Thoracic aorta (tissue), 2 donors: Measurements from ENCODE around the gene ADARB2. TPM values are rescaled to one million over a fixed set of nuclear protein-coding genes. Genes with fewer than 3 reads are reported as not detected.

Source experiments
- ATAC-seq: fragments of 150-250 bp; one replicate; pipeline ENCODE4 v1.8.0; 2017; ENCODE audit warnings: low read depth; ENCODE audit not compliant: insufficient number of reproducible peaks, low FRiP score
- DNase-seq: peaks from one replicate; pipeline ENCODE4 v3.0.0-alpha.2; 2020; ENCODE audit warnings: low spot score
- H3K27ac ChIP-seq, 2 donors: fragments of 200-600 bp; sonication (generic); 1 replicate in 1 of 2; 2 replicates in 1 of 2; pipeline ENCODE4 v1.5.1; 2016; ENCODE audit warnings: mild to moderate bottlenecking in 2 of 2, moderate library complexity in 2 of 2
- H3K27me3 ChIP-seq: fragments of 200-600 bp; sonication (generic); replicated peaks from 2 replicates; pipeline ENCODE4 v1.6.0; 2016; ENCODE audit warnings: mild to moderate bottlenecking; ENCODE audit not compliant: insufficient read depth
- H3K36me3 ChIP-seq: fragments of 200-600 bp; sonication (generic); one replicate; pipeline ENCODE4 v1.5.1; 2016
- H3K4me1 ChIP-seq, 2 donors: fragments of 200-600 bp; sonication (generic); 1 replicate in 1 of 2; 2 replicates in 1 of 2; pipeline versions ENCODE4 v1.5.1 to v1.6.0; 2016; ENCODE audit warnings: low read depth in 2 of 2, mild to moderate bottlenecking in 1 of 2; ENCODE audit not compliant: control insufficient read depth in 1 of 2
- H3K4me3 ChIP-seq: fragments of 200-600 bp; sonication (generic); 2 replicates; pipeline ENCODE4 v1.5.1; 2016; ENCODE audit warnings: mild to moderate bottlenecking
- H3K9me3 ChIP-seq: fragments of 200-600 bp; sonication (generic); 2 replicates; pipeline ENCODE4 v1.5.1; 2016
- total RNA-seq, 2 donors: library from RNA; depleted of rRNA; stranded (reverse); fragments of >200 nt; gene quantifications; one replicate each; pipeline versions ENCODE4 v1.1.0 to v1.2.3, GENCODE V29; 2016
- TF ChIP-seq, protein P1 (sequence below): fragments of 200-600 bp; sonication (generic); IDR thresholded peaks from one replicate; pipeline ENCODE4 v1.5.1; 2019; ENCODE audit warnings: antibody characterized with exemption

ADARB2 gene
- total RNA-seq, 2 donors from 2014 or later, result 0.71 to 3.1 TPM

DNA sequence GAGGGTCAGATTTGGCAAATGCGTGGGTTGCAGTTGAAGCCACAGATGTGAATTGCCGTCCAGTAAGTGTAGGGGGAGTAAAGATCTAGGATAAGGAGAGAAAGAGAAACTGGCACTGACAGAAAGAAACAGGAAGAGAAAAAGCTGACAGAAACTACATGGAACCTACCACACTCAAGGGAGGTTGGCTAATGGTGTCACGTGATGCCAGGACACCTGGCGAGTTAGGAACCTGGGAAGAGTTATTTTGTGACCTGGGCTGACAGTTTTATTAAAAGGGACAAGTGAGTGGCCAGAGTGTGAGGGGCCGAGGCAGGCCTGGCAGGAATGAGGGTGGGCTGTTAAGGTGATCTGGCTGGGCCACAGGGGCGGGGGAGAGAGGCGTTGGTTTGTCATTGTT lies 188.7 kb downstream of the ADARB2 start:
- Histone ChIP-seq H3K27me3 (no peaks in the 10 kb centered on the region), H3K36me3 (no peaks in the 10 kb centered on the region), H3K4me3 (no peak overlapping the region), H3K27ac (no peak overlapping the region), H3K9me3 (no peaks in the 10 kb centered on the region), H3K4me1 (no peaks in the 10 kb centered on the region)
- DNase-seq (no peak), ATAC-seq (no peak)
- TF ChIP-seq, protein P1, sequence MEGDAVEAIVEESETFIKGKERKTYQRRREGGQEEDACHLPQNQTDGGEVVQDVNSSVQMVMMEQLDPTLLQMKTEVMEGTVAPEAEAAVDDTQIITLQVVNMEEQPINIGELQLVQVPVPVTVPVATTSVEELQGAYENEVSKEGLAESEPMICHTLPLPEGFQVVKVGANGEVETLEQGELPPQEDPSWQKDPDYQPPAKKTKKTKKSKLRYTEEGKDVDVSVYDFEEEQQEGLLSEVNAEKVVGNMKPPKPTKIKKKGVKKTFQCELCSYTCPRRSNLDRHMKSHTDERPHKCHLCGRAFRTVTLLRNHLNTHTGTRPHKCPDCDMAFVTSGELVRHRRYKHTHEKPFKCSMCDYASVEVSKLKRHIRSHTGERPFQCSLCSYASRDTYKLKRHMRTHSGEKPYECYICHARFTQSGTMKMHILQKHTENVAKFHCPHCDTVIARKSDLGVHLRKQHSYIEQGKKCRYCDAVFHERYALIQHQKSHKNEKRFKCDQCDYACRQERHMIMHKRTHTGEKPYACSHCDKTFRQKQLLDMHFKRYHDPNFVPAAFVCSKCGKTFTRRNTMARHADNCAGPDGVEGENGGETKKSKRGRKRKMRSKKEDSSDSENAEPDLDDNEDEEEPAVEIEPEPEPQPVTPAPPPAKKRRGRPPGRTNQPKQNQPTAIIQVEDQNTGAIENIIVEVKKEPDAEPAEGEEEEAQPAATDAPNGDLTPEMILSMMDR, result no peak

DNA sequence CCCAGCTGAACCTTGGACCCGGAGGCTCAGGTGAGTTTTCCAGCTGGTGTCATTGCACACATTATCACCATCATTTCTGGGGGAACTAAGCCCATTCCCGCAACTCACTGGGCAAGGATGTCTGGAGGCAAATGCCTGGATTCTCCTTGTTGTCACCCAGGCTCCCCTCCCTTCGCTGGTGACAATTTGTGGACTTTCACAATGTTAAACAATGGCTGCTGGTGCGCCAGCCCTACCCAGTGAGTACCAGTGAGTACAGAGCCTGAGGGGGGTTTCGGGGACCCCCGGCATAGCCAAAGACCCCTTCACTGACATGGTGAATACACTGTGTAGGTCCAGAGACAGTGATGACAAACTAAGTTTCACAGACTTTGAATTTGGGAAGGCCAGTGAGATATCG lies 189.2 kb downstream of the ADARB2 start:
- H3K9me3 ChIP-seq, result no peaks in the 10 kb centered on the region
- no peak overlapping the region for H3K27ac ChIP-seq
- DNase-seq (no peak), ATAC-seq (no peak)
- no peaks in the 10 kb centered on the region for H3K36me3 ChIP-seq
- no peaks in the 10 kb centered on the region for H3K4me1 ChIP-seq
- no peak overlapping the region for H3K4me3 ChIP-seq
- no peaks in the 10 kb centered on the region for H3K27me3 ChIP-seq
- TF ChIP-seq, protein P1, result no peak

- Histone ChIP-seq H3K27ac (no peak overlapping the region), H3K4me3 (no peak overlapping the region), H3K27me3 (no peaks in the 10 kb centered on the region), H3K4me1 (no peaks in the 10 kb centered on the region), H3K9me3 (no peaks in the 10 kb centered on the region), H3K36me3 (no peaks in the 10 kb centered on the region)
- ATAC-seq (no peak), DNase-seq (no peak)
- TF ChIP-seq, protein P1, result no peak
Measured at GRCh38 chr10:1546431-1547110, 190.8 kb downstream of the ADARB2 start.

DNA sequence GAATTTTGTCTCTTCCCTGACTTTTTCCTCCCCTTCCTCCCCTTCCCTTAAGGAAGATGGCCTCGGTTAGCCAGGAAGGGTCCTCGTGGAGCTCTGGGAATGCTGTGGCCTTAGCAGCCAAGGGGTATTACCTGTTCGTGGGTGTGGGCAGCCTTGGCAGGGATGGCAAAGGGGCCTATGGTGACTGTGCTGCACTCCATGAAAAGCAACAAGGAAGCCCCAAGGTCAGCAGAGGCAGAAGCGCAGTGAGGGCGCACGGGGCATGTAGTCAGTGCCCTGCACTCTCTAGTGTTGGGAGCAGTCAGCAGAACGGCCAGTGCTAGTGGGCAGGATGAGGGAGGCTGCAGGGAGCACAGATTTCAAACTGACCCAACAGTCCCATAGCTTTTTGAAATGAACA lies 191.8 kb downstream of the ADARB2 start:
- Histone ChIP-seq H3K4me1 (no peaks in the 10 kb centered on the region), H3K27me3 (no peaks in the 10 kb centered on the region), H3K9me3 (no peaks in the 10 kb centered on the region), H3K4me3 (no peak overlapping the region), H3K36me3 (no peaks in the 10 kb centered on the region), H3K27ac (no peak overlapping the region)
- no peak for ATAC-seq
- TF ChIP-seq, protein P1, result no peak
- DNase-seq, result no peak

- no peaks in the 10 kb centered on the region for H3K36me3 ChIP-seq
- TF ChIP-seq, protein P1, result no peak
- ATAC-seq, result no peak
Measured at GRCh38 chr10:1544929-1545328, 192.4 kb downstream of the ADARB2 start.

More at GRCh38 chr10:1544929-1545328, 192.4 kb downstream of the ADARB2 start:
- Histone ChIP-seq H3K4me3 (no peak overlapping the region), H3K9me3 (no peaks in the 10 kb centered on the region), H3K4me1 (no peaks in the 10 kb centered on the region), H3K27ac (no peak overlapping the region), H3K27me3 (no peaks in the 10 kb centered on the region)
- DNase-seq, result no peak
